BE2C (cell line): Measurements from ENCODE around the gene HOOK2.
"Not testable (repeated sequence)": the region's sequence is repeated elsewhere in the genome, so short reads cannot be mapped to it uniquely, and the experiment has no call there.

Experiments used
- DNase-seq: peaks from one replicate; pipeline ENCODE4 v3.0.0-alpha.2; 2020
- H3K27me3 ChIP-seq: fragments of 250-450 bp; sonication (Bioruptor Pico); 2 replicates; pipeline ENCODE4 v1.5.1; 2020; ENCODE audit warnings: mild to moderate bottlenecking
- H3K36me3 ChIP-seq: fragments of 250-450 bp; sonication (Bioruptor Pico); 2 replicates; pipeline ENCODE4 v1.5.1; 2020; ENCODE audit warnings: mild to moderate bottlenecking
- H3K4me1 ChIP-seq: fragments of 250-450 bp; sonication (Bioruptor Pico); 2 replicates; pipeline ENCODE4 v1.5.1; 2020
- H3K4me3 ChIP-seq: 2 replicates; pipeline ENCODE4 v1.5.1; 2011; ENCODE audit warnings: low read depth, low read length
- H3K9me3 ChIP-seq: fragments of 250-450 bp; sonication (Bioruptor Pico); 2 replicates; pipeline ENCODE4 v1.5.1; 2020
- CTCF ChIP-seq: IDR thresholded peaks from 2 replicates; pipeline ENCODE4 v1.5.1; 2012; ENCODE audit warnings: mild to moderate bottlenecking, low read depth, low read length

The HOOK2 gene

GRCh38 chr19:12726988-12727316 is 48.4 kb downstream of the HOOK2 start:
- DNase-seq, result no peak
- peaks cover 37% of the 10 kb centered on the region for H3K36me3 ChIP-seq
- H3K27me3 ChIP-seq, result no peaks in the 10 kb centered on the region
- H3K4me1 ChIP-seq, result no peaks in the 10 kb centered on the region
- no peak for TF ChIP-seq CTCF
- H3K9me3 ChIP-seq, result no peaks in the 10 kb centered on the region
- no peak overlapping the region for H3K4me3 ChIP-seq

- DNase-seq, H3K9me3 ChIP-seq, H3K27me3 ChIP-seq, H3K4me1 ChIP-seq, H3K4me3 ChIP-seq: not testable (repeated sequence)
- H3K36me3 ChIP-seq, result peaks cover 29% of the 10 kb centered on the region
These were observed 49.7 kb downstream of the HOOK2 start for GRCh38 chr19:12725612-12726011.

GRCh38 chr19:12723641-12724426 is 51.5 kb downstream of the HOOK2 start, which contains the start of gene TNPO2:
TNPO2 (minus strand) TSS chr19:12723932; CDS start chr19:12720977, 2,955 bp downstream.
- H3K4me3 ChIP-seq, result peak within 1 kb of the TSS; percentile 93
- H3K36me3 ChIP-seq, result peaks cover 31% of the 10 kb centered on the region
- TF ChIP-seq CTCF, result no peak
- DNase-seq, result peak; percentile 87
- H3K4me1 ChIP-seq, result no peaks in the 10 kb centered on the region; the same call in 1 of the 2 replicates
- no peaks in the 10 kb centered on the region for H3K27me3 ChIP-seq
- H3K9me3 ChIP-seq, result no peaks in the 10 kb centered on the region

DNA sequence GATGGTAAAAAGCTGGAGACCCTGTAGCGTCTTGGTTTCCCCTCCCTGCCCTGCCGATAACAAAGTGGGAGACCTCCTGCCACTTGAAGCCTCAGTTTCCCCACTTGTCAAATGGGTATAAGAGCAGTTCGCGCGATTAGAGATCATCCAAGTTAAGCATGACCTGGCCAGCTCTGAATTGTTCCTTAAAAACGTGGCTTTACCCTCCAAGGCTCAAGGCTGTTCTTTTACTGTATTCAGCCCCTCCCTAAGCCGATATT is 52.0 kb downstream of the HOOK2 start:
- no peak for DNase-seq
- H3K4me1 ChIP-seq, result no peaks in the 10 kb centered on the region; the same call in 1 of the 2 replicates
- peak overlapping the region; percentile 93 for H3K4me3 ChIP-seq
- H3K9me3 ChIP-seq, result no peaks in the 10 kb centered on the region
- no peaks in the 10 kb centered on the region for H3K27me3 ChIP-seq
- H3K36me3 ChIP-seq, result peaks cover 33% of the 10 kb centered on the region
- TF ChIP-seq CTCF, result no peak

- Histone ChIP-seq H3K4me1 (no peaks in the 10 kb centered on the region; the same call in 1 of the 2 replicates), H3K27me3 (no peaks in the 10 kb centered on the region), H3K4me3 (peak overlapping the region; percentile 93), H3K9me3 (no peaks in the 10 kb centered on the region), H3K36me3 (peaks cover 33% of the 10 kb centered on the region)
- peak; percentile 98 for DNase-seq
- TF ChIP-seq CTCF, result no peak
These were observed 52.6 kb downstream of the HOOK2 start for GRCh38 chr19:12722566-12723380.

DNA sequence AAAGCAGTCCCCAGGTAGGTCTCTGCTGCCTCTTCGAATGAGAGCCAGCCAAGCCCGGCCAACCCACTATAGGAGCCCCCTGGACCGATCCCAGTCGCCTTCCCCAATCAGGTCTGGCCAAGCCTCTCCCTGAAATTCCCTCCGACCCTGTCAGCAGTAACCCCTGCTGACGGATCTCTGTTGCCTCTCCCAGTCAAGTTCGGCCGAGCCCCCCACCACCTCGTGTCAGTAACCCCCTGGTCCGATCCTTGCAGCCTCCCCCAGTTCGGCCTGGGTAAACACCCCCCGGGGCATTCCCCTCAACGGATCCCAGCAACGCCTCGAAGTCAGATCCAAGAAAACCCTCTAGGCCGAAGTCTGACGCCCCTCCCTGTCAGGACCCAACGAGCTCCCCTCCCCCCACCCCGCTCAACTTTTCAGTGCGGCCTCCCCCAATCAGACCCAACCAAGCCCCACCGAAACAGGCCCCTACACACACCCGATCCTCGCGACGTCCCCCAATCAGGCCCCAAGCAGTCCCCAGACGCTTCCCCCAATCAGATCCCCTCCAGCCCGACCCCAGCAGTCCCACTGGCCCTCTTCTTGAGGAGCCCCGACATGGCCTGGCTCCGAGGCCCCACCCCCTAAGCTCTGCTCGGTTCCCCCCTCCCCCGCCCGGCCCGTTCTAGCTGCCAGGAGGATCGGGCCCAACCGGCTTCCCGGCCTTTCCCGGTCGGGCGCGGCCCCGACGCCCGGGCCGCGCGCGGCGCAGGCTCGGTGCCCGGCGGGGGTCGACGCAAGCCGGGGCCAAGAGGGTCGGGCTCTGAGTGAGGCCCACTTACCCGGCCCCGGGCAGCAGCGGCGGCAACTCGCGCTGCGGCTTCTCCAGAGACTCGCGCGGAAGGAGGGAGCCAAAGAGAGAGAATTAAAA is 53.4 kb downstream of the HOOK2 start:
- Histone ChIP-seq H3K27me3 (no peaks in the 10 kb centered on the region), H3K36me3 (peaks cover 39% of the 10 kb centered on the region), H3K4me3 (peak overlapping the region; percentile 93), H3K9me3 (no peaks in the 10 kb centered on the region), H3K4me1 (no peaks in the 10 kb centered on the region; the same call in 1 of the 2 replicates)
- TF ChIP-seq CTCF, result no peak
- DNase-seq, result peak; percentile 61
